HG03457 (cell line): ENCODE results near the gene INTS1.
"Not testable (repeated sequence)": the region's sequence is repeated elsewhere in the genome, so short reads cannot be mapped to it uniquely, and the experiment has no call there.

Experiments
- ATAC-seq: cut with Tn5 transposase; IDR thresholded peaks from one replicate; pipeline ENCODE4 v1.9.1; 2021; ENCODE audit warnings: moderate number of reproducible peaks; ENCODE audit not compliant: unreplicated experiment

The INTS1 gene

DNA sequence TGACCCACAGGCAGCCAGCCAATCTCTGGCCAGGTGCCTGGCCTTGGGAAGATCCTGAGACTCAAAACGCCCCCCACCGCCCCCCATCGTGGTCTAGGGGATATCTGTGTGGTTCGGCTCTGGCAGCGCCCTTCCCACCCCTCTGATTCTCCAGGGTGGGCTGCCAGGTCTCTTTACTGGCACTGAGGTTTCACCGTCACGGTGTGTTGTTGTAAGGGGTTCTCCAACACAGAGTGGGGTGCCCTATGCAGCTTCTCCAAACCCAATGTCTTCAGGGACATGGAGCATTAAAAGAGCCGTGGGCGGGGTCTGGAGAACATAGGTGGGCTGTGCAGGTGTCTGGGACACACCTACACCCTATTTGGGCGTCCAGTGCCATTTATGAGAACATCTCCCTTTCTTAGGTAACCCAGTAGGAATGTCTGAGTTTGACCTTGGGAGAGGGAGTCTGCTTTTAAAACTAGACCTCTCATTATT, 27.8 kb upstream of the INTS1 start:
- no peak for ATAC-seq

DNA sequence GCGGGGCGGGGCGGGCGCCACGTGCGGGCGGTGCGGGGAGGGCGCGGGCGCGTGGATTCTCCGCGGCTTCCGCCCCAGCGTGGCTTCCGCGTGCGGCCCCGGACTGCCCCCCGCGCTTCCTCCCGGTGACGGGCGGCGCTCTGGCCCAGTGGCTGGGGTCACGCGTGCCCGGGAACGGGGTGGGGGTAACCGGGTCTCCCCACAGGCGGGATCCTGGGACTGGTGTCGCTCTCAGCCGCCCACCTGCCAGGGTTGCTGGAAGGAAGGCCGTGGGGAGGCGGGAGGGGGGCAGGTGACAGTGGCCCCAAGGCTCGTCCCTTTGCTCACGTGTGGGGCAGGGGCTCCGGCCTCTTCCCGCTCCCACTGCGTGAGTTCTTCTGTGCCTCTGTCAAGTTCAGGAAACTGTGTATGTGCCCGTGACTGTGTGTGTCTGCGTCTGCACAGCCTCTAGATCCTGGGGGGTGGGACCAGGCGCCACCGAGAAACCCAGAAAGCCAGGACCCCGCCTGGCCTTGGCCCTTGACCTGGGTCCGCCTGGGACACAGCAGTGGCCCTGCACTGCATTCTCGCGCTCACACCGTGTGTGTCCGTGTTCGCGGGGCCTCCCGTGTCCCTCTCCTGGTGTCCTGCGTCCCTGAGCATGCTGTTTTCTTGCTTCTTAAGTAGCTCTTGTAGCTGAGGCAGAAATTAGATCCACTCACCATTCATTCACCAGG, 27.2 kb upstream of the INTS1 start:
- no peak for ATAC-seq

DNA sequence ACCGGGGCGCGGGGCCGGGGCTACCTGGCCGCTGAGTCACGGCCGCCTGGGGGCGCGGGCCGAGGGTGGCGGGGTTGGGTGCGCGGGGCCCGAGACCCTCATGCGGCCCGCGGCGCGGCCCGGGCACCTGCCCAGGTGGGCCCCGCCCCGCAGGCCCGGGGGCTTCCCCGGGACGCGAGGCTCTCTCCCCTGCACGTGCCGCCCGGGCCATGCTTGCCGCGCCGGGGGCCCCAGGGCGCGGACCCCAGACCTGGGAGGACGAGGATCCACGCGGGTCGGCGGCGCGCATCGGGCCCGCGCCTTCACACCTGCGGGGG, 26.7 kb upstream of the INTS1 start:
- ATAC-seq = no peak

DNA sequence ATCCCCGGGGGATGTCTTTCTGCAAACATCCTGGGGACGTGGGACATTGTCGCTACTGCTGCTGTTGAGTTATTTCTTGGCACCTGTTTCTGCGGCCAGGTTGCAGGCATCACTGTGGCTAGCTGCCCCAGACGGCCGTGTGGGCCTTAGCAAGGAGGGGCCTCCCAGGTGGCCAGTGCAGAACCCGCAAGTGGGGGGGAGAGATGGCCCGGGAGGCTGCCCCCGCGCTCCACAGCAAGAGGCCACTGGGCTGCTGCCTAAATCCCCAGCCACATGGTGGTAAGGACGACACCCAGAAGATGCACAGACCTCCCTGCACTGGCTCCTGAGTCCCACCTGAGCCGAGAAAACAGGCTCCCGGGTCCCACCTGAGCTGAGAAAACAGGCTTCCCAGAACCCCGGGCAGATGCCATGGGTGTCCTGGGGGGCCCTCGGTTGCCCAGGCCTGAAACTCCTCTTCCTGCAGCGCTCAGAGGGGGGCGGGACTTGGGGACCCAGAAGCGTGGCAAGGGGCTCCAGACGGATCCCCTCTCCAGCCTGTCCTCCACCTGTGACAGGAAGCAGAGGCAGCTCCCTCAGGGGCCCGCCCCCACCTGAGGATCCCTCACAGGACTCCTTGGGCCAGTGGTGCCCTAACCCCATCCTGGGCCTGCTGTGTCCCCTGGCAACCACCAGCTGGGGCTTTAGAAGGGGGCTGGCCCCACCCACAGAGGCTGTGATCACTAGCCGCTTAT, 25.4 kb upstream of the INTS1 start:
- no peak for ATAC-seq

DNA sequence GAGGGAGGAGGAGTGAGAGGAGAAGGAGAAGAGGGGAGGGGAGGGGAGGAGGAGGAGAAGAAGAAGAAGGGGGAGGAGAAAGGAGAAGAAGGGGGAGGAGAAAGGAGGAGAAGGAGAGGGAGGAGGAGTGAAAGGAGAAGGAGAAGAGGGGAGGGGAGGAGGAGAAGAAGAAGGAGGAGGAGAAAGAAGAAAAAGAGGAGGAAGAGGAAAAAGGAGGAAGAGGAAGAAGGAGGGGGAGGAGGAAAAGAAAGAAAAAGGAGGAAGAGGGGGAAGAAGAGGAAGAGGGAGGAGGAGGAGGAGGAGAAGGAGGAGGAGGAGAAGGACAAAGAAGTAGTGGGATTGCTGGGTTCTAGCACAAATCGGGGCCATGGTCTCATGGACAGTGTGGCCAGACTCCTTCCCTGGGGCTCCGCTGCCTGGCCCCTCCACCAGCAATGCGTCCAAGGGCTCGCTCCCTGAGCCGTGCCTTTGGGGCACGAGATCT, 22.1 kb upstream of the INTS1 start:
- ATAC-seq = no peak

DNA sequence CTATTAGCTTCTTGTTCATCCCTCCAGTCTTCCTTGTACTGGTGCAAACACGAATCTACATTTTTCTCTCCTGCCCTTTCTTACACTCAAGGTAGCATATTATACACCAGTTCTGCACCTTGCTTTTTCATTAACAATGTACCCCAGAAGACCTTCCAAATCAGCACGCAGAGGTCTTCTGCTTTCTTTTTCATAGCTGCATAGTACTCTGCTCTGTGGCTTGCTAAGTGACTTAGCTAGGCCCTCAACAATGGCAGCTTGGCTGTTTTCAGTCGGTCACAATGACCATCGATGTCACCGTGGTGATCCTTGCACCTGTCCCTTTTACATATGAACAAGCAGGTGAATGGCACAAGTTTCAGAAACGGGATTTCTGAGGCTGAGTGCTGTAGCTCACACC, 21.2 kb upstream of the INTS1 start:
- no peak for ATAC-seq

DNA sequence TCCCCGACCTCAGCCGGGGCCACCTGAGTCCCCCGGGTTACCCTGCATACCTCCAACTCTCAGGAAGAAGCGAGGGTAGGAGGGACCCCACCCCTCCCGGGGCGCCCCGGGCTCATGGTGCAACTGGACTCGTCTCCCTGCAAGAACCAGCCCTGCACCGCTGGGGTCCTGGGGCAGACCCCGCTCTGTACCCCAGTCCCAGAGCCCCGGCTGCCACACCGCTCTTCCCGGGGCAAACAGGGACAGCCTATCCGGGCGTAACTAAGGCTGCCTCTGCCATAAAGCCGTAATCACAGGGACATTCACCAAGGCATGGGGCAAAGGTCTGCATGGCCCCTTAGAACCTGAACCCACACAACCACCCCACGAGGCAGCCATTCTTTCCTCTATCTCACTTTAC, 19.7 kb upstream of the INTS1 start:
- ATAC-seq = no peak

DNA sequence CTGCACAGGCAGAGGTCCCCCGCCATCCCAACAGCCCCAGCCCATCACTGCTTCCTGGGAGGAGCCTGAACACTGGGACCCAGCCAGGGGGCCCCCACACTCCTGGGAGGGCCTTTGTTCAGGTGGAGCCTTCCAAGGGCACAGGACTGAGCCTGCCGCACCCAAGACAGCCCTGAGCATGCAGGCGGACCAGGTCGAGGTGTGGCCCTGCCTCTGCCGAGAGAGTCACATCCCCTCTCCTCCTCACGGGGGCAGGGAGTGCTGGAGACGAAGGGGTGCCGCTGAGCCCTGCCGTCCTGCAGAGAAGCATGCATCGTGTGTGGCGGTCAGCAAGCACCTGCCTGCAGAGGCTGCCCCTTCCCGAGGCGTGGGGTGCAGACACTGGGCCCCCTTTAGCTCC, 19.0 kb upstream of the INTS1 start:
- no peak for ATAC-seq

DNA sequence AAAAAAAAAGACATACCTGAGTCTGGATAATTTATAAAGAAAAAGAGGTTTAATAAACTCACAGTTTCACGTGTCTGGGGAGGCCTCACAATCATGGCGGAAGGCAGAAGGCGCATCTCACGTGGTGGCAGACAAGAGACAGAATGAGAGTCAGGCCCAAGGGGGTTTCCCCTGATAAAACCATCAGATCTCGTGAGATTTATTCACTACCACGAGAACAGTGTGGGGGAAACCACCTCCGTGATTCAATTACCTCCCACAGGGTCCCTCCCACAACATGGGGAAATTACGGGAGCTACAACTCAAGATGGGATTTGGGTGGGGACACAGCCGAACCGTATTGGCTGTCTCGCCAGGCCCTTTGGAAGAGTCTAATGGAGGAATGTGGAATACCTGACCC, 17.3 kb upstream of the INTS1 start:
- no peak for ATAC-seq

DNA sequence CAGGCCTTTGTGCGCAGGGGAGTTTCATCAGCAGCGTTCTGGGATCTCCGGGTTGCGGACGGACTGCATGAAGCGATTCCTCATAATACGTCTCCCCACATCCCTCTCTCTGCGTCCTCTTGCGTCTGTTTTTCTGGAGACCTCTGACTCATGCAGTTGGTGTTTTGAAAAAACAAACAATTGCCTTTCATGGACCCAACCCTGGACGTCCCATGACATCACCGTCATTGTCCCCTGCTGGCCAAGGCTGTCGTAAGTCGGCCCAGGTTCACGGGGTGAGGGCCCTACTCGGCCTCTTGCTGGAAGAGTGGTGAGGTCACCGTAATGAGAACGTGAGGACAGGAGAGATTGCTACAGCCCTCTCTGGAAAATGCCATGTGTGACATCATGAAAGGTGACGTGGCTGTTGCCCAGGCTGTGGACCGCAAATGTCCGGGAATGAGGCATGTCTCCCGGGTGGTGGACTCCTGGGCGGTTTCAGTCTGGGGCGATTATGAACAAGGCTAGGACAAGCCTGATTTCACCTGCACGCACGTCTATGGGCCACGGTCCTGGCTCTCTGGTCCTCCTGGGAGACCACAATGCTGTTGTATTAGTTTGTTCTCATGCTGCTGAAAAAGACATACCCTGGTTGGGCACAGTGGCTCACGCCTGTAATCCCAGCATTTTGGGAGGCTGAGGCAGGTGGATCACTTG, 16.5 kb upstream of the INTS1 start:
- ATAC-seq = no peak

DNA sequence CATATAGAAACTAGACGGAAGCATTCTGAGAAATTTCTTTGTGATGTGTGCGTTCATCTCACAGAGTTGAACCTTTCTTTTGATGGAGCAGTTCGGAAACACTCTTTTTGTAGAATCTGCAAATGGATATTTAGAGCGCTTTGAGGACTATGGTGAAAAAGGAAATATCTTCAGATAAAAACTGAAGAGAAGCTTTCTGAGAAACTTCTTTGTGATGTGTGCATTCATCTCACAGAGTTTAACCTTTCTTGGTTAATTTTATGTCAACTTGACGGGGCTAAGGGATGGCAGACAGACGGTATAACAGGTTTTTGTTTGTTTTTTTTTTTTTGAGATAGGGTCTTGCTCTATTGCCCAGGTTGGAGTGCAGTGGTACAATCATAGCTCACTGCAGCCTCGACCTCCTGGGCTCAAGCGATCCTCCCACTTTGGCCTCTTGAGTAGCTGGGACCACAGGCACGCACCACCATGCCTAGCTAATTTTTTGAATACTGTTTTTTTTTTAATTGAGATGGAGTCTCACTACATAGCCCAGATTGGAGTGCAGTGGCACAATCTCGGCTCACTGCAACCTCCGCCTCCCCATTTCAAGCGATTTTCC, 15.2 kb upstream of the INTS1 start:
- ATAC-seq = not testable (repeated sequence)

DNA sequence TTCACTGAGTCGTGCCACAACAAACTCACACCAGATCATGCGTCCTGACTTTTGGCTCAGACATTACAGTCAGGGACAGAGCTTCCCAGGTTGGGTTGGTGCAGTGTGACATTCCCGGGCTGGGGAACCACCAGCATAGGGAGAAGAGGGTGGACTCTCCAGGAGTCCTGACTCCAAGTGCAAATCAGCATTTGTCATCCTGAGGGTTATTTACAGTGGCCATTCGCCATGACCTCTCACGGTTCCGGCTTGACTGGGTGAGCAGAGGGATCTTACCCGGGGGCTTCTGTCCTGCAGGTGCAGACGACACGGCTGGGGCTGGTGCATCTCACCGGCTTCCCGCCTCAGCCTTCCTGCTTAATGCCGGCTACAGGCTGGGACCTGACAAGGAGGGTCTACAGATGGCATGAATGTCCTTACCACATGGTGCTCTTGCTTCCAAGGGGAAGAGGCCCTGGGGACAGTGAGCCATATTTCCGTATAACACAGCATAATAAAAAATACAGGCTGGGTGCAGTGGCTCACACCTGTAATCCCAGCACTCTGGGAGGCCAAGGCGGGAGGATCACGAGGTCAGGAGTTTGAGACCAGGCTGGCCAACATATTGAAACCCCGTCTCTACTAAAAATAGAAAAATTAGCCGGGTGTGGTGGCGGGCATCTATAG, 12.5 kb upstream of the INTS1 start:
- no peak for ATAC-seq

DNA sequence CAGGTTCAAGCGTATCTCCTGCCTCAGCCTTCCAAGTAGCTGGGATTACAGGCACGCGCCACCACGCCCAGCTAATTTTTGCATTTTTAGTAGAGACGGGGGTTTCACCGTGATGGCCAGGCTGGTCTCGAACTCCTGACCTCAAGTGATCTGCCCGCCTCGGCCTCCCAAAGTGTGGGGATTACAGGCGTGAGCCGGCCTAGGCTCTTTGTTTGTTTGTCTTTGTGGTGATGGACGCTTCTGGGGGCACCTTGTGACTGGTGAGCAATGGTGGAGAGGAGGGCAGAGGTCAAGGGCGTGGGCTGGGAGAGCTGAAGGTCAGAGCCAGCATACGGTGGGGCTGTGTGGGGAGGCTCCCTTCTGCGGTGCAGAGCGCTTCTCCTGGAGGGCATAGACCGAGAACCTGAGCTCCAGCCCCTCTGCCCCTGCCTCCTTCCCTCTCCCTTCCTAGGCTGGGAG, 11.3 kb upstream of the INTS1 start:
- ATAC-seq = not testable (repeated sequence)

DNA sequence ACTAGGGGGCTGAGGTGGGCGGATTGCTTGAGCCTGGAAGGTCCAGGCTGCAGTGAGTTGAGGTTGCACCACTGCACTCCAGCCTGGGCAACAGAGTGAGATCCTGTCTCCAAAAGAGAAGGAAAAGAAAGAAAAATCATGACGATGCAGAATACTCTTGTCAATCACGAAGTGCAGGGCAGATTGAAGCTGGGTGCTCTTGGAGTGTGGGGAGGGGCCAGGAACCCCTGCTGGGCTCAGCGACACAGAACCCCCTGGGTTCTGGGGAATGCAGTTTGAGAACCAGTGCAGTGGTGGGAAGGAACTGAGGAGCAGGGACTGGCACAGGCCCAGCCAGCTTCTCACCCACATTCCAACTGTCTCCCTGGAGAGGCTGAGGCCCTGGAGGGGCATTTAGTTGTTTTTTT, 10.8 kb upstream of the INTS1 start:
- ATAC-seq = no peak

DNA sequence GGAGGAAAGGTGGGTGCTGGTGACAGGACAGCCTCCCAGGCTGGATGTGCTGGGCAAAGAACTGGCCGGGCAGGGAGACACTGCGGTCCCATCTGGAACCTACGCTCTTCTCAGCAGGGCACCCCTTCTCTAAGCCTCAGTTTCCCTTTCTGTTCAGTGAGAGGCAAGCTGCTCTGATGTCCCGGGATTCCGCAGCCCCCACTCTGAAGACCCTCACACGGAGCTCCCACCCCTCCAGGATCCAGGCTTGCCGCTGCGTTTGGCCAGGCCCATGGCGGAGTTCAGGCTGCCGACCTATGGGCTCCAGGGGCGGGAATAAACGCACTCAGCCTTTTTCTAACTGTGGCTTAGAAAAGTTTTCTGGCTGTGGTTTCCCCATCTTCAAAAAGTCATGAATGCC, 10.2 kb upstream of the INTS1 start:
- ATAC-seq = no peak

DNA sequence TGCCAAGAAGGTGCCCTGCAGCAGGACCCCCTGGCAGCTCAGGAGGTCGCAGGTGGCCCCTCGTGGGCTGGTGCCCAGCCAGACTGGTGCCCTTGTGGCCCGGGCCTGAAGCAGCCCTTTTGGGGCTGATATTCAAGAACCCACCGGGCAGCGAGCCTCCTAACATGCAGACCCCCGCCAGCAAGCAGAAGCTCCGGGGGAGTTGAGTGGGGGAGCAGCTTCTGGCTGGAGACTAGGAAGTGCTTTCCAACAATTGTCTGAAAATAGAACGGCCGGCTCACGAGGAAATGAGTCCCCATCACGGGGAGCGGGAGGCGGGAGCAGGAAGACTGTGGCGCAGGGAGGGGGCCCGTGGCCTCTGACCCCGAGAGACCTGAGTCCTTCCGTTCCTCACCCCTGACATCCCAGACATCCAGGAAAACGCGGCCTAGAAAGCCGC, 9.5 kb upstream of the INTS1 start:
- ATAC-seq = no peak

DNA sequence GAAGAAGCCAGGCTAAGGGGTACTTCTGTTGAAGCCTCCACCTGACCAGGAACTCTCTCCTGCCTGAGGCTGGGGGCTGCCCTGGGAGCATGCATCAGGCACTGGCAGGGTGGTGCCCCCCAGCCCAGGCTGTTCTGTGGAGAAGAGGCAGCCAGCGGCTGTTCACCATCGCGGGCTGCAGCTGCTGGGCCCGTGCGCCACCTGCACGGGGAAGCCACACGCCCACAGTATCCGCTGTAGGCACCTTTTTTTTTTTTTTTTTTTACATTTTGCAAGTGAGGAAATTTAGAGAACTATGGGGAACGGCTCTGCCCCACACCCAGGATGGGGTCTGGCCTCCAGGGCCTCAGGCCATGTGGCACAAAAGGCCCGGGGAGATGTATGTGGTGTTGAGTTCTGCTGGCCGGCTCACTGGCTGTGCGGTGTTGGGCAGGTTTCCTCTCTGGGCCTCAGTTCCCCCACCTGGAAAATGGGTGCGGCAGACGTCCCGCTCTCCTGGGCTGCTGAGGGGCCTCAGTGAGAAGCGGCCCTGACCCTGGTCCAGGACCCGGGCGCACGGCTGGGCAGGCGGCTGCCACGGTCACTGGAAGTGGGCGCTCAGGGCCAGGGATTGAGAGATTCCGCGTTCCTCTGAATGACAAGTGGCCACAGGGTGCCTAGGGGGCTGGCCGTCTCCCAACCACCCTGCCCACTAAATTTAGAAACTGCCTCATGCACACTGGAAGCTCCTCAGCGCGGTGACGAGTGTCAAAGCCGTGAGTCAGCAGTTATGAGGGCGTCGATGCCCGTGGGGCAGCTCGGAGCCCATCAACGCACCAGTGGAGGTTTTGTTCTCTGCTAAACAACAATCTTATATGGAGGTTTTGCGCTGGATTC, 8.8 kb upstream of the INTS1 start:
- ATAC-seq = no peak

DNA sequence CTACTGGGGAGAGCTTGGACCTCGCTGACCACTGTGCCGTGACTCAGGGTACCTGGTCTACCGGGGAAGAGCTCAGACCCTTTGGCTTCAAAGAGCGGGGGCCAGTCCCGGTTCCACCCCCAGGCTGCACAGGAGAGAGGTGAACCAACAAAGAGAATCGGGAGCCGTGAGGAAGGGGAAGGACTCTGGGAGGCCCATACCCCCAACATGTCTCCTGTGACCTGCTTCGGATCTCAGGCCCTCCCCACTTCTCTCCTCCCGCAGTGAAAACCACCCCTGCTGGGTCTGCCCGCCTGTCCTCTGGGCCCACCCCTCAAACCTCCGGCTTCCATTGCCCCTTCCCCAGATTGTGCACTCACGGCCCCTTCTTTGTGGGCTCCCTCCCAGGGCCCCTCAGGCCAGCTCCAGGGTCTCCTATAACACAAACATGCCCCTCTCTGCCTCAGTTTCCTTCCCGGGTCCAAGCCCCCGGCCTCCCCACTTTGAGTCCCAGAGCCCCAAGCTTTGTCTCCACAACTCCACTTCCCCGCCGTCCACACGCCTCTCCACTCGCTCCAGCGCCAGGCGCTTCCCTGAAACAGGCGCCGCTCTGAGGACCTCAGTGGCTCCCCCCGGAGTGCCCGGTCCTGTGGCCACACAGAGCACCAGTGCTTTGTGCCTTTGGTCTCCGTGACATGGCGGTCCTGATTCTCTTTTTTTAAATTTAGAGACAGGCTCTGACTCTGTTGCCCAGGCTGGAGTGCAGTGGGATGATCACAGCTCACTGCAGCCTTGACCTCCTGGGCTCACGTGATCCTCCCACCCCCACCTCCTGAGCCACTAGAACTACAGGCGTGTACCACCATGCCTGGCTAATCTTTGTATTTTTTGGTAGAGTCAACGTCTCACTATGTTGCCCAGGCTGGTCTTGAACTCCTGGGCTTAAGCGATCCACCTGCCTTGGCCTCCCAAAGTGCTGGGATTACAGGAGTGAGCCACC, 7.5 kb upstream of the INTS1 start:
- no peak for ATAC-seq

DNA sequence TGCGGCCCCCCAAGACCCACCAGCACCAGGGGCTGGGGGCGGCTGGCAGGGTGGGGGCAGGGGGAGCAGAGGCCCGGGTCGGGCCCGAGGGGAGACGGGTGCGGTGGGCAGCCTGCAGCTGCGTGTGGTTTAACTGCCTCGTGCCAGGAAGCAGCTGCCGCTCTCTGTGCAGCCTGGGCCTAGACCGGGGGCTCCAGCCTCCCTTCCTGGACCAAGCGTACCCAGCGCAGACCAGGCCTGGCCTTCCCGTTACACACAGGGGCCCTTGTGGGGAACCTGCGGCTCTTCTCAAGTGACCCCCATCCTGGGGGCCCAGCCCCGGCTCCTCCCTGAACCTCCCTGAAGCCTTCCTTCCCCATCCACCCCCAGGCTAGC, 6.6 kb upstream of the INTS1 start:
- ATAC-seq = no peak
